ENCODE results near the gene TRAM2. TPM values are rescaled to one million over a fixed set of nuclear protein-coding genes. Genes with fewer than 3 reads are reported as not detected.

TRAM2 gene
- total RNA-seq, 1 experiment from 2014 or later: 9.9 TPM

DNA sequence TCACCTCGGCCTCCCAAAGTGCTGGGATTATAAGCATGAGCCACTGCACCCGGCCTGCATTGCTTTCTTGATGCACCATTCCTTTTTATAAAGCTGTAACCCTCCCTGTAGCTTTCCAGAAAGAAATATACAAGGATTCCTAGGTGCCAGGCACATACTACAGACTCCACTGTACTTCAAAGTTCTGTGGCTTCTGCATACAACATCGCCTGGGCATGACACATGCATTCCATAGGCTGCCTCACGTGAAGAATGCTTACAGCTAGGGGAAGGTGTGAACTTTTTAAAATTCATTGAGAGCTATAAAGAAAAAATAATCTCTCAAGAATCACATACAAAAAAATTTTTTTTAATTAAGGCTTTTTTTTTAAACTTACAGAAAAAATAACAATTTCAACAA lies 50.2 kb downstream of the TRAM2 start:
- TF ChIP-seq, protein P1, sequence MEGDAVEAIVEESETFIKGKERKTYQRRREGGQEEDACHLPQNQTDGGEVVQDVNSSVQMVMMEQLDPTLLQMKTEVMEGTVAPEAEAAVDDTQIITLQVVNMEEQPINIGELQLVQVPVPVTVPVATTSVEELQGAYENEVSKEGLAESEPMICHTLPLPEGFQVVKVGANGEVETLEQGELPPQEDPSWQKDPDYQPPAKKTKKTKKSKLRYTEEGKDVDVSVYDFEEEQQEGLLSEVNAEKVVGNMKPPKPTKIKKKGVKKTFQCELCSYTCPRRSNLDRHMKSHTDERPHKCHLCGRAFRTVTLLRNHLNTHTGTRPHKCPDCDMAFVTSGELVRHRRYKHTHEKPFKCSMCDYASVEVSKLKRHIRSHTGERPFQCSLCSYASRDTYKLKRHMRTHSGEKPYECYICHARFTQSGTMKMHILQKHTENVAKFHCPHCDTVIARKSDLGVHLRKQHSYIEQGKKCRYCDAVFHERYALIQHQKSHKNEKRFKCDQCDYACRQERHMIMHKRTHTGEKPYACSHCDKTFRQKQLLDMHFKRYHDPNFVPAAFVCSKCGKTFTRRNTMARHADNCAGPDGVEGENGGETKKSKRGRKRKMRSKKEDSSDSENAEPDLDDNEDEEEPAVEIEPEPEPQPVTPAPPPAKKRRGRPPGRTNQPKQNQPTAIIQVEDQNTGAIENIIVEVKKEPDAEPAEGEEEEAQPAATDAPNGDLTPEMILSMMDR (IDR thresholded peaks at IDR 0.05; ENCODE audit: unreplicated experiment): no peak
- no peaks in the 10 kb centered on the region for H3K9me3 Mint-ChIP-seq (ENCODE audit: unreplicated experiment)
- peaks cover 6% of the 10 kb centered on the region for H3K36me3 Mint-ChIP-seq (ENCODE audit: insufficient read depth, unreplicated experiment)
- BruUV-seq (replicated peaks): no TSS peak
- CTCF ChIA-PET: interaction anchor here (0.7 to 1.5 kb wide), 3 partner anchors 11 to 110 kb away, joined by 3 to 5 read pairs (median 3); no protein-coding TSS in a partner anchor
- H3K4me1 Mint-ChIP-seq (ENCODE audit: insufficient read depth, unreplicated experiment): peaks cover 32% of the 10 kb centered on the region
- intact Hi-C loops (cut with micrococcal nuclease): no loop called here
- H3K27me3 Mint-ChIP-seq (ENCODE audit: insufficient read depth, unreplicated experiment): no peaks in the 10 kb centered on the region
- POLR2A ChIA-PET: interaction anchor here (0.6 to 1.3 kb wide), 3 partner anchors 9 to 149 kb away, joined by 3 to 4 read pairs (median 3); no protein-coding TSS in a partner anchor
- H3K4me3 Mint-ChIP-seq (ENCODE audit: unreplicated experiment): no peak overlapping the region
- no peak for DNase-seq (ENCODE audit: unreplicated experiment)
- H3K27ac Mint-ChIP-seq (ENCODE audit: low read depth, unreplicated experiment): no peak overlapping the region

DNA sequence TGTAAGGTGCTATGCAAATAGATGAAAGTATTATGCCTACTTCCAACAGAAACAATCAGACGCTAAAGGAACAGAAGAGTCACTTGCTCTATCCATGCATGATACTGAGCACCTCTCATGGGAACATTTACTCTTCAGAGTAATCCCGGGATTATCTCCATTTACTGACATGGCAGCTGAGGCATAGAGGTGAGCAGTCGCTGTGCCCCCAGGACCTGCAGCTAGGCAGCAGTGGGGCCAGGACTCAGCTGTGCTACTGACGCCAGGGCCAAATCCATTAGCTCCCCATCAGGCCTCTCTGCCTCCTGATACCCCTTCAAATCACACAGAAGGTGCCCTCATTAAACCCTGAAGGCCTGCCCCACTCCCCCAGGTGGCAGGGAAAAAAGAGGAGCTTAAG lies 51.9 kb downstream of the TRAM2 start:
- H3K4me3 Mint-ChIP-seq (ENCODE audit: unreplicated experiment): no peak overlapping the region
- DNase-seq (ENCODE audit: unreplicated experiment): no peak
- intact Hi-C loops (cut with micrococcal nuclease): loop anchor here (5.0 kb wide), 1 partner anchor 103 kb away; the partner anchor contains the start of gene EFHC1
- TF ChIP-seq, protein P1 (IDR thresholded peaks at IDR 0.05; ENCODE audit: unreplicated experiment): no peak
- BruUV-seq (replicated peaks): no TSS peak
- peaks cover 6% of the 10 kb centered on the region for H3K36me3 Mint-ChIP-seq (ENCODE audit: insufficient read depth, unreplicated experiment)
- ChIA-PET POLR2A (interaction anchor here (1.1 to 3.6 kb wide), 6 partner anchors 10 to 105 kb away, joined by 3 to 29 read pairs (median 11); partner anchors contain the start of gene EFHC1), CTCF (interaction anchor here (0.6 to 2.2 kb wide), 6 partner anchors 10 to 127 kb away, joined by 3 to 5 read pairs (median 4); no protein-coding TSS in a partner anchor)
- H3K27me3 Mint-ChIP-seq (ENCODE audit: insufficient read depth, unreplicated experiment): no peaks in the 10 kb centered on the region
- H3K4me1 Mint-ChIP-seq (ENCODE audit: insufficient read depth, unreplicated experiment): peaks cover 38% of the 10 kb centered on the region
- no peaks in the 10 kb centered on the region for H3K9me3 Mint-ChIP-seq (ENCODE audit: unreplicated experiment)
- no peak overlapping the region for H3K27ac Mint-ChIP-seq (ENCODE audit: low read depth, unreplicated experiment)

DNA sequence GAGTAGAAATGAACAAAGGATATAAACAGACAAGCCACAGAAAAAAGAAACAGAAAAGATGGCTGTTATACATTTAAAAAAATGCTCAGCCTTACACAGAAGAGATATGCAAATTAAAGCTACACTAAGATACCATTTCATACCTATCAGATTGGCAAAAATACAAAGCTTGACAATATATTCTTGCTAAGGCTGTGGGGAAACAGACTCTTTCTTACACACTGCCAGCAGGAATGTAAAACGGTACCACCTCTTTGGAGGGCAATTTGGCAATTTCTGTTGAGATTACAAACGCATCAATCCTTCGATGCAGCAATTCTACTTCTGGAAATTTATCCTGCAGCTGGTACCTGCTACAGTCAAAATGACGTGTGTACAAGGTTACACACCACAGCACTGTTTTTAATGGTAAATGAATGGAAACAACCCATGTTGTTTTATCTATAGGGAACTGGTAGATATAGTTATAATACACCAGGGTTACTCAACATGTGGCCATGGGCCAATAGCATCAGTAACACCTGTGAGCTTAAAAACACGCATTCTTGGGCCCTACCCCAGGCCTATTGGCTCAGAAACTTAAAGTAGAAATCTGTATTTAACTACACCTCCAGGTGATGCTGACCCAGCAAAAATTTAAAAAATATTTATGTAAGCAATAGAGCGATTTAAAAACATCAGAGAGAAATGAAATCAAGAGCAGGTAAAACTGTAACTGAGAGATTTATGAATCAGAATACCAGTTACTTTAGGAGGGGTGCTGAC lies 53.3 kb downstream of the TRAM2 start:
- TF ChIP-seq, protein P1 (IDR thresholded peaks at IDR 0.05; ENCODE audit: unreplicated experiment): no peak
- POLR2A ChIA-PET: interaction anchor here (0.6 to 3.6 kb wide), 14 partner anchors 9 to 466 kb away, joined by 3 to 29 read pairs (median 4); partner anchors contain the start of gene EFHC1
- peaks cover 6% of the 10 kb centered on the region for H3K36me3 Mint-ChIP-seq (ENCODE audit: insufficient read depth, unreplicated experiment)

DNA sequence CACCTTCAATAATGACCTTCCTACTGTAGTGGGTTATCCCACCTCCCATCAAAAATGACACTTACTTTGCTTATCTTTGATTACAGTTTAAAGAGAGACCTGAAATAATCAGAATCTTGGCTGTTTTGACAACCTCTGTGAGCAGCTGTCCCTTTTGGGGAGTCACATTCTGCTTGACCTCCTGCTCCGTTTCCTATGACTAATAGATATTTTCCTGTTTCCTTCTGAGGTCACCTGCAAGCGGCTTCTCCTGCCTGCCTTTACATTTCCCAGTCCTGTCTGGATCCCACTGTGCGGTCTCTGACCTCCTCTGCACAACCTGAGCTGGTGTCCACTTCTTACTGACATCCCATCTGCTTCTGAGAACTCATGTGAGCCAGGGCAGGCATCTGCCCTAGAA lies 54.2 kb downstream of the TRAM2 start:
- intact Hi-C loops (cut with micrococcal nuclease): loop anchor here (2.0 to 5.0 kb wide), 2 partner anchors 18 to 100 kb away; partner anchors contain the start of gene EFHC1
- no peaks in the 10 kb centered on the region for H3K27me3 Mint-ChIP-seq (ENCODE audit: insufficient read depth, unreplicated experiment)
- H3K27ac Mint-ChIP-seq (ENCODE audit: low read depth, unreplicated experiment): peak overlapping the region; percentile 25
- POLR2A ChIA-PET: interaction anchor here (0.6 to 3.6 kb wide), 9 partner anchors 8 to 114 kb away, joined by 3 to 29 read pairs (median 4); partner anchors contain the start of gene EFHC1
- CTCF ChIA-PET: interaction anchor here (0.6 to 2.2 kb wide), 7 partner anchors 8 to 130 kb away, joined by 3 to 9 read pairs (median 5); no protein-coding TSS in a partner anchor
- TF ChIP-seq, protein P1 (IDR thresholded peaks at IDR 0.05; ENCODE audit: unreplicated experiment): no peak
- peaks cover 6% of the 10 kb centered on the region for H3K36me3 Mint-ChIP-seq (ENCODE audit: insufficient read depth, unreplicated experiment)
- peak; percentile 28 for DNase-seq (ENCODE audit: unreplicated experiment)
- H3K9me3 Mint-ChIP-seq (ENCODE audit: unreplicated experiment): no peaks in the 10 kb centered on the region
- no TSS peak for BruUV-seq (replicated peaks)
- no peak overlapping the region for H3K4me3 Mint-ChIP-seq (ENCODE audit: unreplicated experiment)
- peaks cover 61% of the 10 kb centered on the region for H3K4me1 Mint-ChIP-seq (ENCODE audit: insufficient read depth, unreplicated experiment)

More for the DNA sequence above, 53.3 kb downstream of the TRAM2 start:
- no peaks in the 10 kb centered on the region for H3K9me3 Mint-ChIP-seq (ENCODE audit: unreplicated experiment)
- intact Hi-C loops (cut with micrococcal nuclease): loop anchor here (2.0 to 5.0 kb wide), 2 partner anchors 19 to 101 kb away; partner anchors contain the start of gene EFHC1
- no peaks in the 10 kb centered on the region for H3K27me3 Mint-ChIP-seq (ENCODE audit: insufficient read depth, unreplicated experiment)
- DNase-seq (ENCODE audit: unreplicated experiment): peak; percentile 75
- no TSS peak for BruUV-seq (replicated peaks)
- H3K4me1 Mint-ChIP-seq (ENCODE audit: insufficient read depth, unreplicated experiment): peaks cover 52% of the 10 kb centered on the region
- CTCF ChIA-PET: interaction anchor here (0.6 to 2.2 kb wide), 8 partner anchors 9 to 129 kb away, joined by 3 to 9 read pairs (median 4); no protein-coding TSS in a partner anchor
- peak overlapping the region; percentile 61 for H3K27ac Mint-ChIP-seq (ENCODE audit: low read depth, unreplicated experiment)
- no peak overlapping the region for H3K4me3 Mint-ChIP-seq (ENCODE audit: unreplicated experiment)
